NOMO-1 treated with dmso at 0.1 percent for 144 hours (cell line): ENCODE data around the gene C1QTNF1.
"Not testable (repeated sequence)": the region's sequence is repeated elsewhere in the genome, so short reads cannot be mapped to it uniquely, and the experiment has no call there.

Source experiments
- DNase-seq: peaks from one replicate; lab custom pipeline; 2025; ENCODE audit not compliant: unreplicated experiment; lab: John Stamatoyannopoulos, UW

C1QTNF1 gene

GRCh38 chr17:79005063-79005861 is 18.7 kb upstream of the C1QTNF1 start:
- no peak for DNase-seq

DNA sequence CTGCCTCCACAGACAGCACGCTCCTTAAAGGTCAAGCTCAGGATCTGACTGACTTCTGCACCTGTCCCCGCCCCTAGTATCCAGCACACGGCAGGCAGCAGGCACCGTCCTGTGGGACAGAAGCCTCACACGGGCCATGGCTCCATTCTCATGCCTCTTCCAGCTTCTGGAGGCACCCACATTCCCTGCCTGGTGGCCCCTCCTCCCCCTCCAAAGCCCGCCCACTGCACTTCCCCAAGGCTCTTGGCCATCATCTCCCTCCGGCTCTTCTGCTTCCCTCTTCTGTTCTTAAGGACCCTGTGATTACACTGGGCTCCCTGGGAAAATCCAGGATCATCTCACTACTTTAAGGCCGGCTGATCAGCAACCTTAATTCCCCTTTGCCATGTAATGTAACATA is 17.9 kb upstream of the C1QTNF1 start:
- DNase-seq: no peak

DNA sequence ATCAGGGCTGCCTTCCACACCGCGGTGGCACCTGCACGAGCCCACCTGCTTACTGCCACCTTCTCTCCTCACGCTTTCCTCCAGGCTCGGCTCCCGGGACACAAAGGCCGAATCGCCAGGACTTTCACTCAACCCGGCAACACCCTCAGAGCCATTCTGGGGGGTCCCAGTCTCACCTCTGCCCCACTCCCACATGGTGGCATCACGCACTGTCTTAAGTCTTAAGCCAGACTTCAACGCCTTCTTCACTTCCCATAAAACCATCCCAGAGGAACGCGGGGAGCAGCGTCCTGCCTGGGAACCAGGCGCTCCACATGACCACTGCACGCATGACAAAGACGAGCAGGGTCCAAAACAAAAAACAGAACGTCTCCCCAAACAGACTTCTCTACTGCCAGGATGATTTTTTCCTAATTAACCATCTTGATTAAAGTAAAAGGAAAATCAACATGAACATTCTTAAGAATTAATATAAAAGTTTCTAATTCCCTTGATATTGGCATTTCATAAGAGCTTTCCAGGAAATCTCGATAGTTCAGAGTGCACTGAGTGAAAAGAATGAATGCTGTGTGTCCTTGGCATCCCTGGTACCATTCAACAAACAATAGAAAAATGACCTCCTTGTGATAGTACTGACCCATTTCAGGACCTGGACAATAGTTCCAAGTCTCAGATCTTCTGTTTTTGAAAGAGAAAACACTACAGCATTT is 17.0 kb upstream of the C1QTNF1 start:
- no peak for DNase-seq

- DNase-seq: no peak
Measured at GRCh38 chr17:79007504-79008381, 16.2 kb upstream of the C1QTNF1 start.

- DNase-seq: no peak
Measured at GRCh38 chr17:79008666-79009387, 15.1 kb upstream of the C1QTNF1 start.

- peak; percentile 66 for DNase-seq
Measured at GRCh38 chr17:79009397-79010303, 14.3 kb upstream of the C1QTNF1 start, which contains the start of gene CANT1. Gene CANT1, minus strand, starts transcription at chr17:79009764. Its CDS starts 12,142 bp downstream, at chr17:78997622.

DNA sequence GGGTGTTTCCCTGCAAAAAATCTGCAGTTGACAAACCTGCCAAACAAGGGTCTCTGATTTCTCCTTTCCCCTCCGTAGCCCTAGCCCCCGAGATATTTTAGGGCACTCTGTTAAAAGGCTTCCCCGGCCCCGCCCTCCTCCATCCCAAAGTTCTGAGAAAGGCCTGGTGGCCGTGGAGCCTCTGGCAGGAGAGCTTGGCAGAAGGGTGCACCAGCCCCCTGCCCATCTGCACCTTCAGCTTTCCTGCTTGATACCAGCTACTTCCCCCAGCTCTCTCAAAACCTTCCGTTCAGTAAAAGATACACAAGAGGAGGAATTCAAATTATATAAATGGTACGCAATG is 13.7 kb upstream of the C1QTNF1 start:
- no peak for DNase-seq

DNA sequence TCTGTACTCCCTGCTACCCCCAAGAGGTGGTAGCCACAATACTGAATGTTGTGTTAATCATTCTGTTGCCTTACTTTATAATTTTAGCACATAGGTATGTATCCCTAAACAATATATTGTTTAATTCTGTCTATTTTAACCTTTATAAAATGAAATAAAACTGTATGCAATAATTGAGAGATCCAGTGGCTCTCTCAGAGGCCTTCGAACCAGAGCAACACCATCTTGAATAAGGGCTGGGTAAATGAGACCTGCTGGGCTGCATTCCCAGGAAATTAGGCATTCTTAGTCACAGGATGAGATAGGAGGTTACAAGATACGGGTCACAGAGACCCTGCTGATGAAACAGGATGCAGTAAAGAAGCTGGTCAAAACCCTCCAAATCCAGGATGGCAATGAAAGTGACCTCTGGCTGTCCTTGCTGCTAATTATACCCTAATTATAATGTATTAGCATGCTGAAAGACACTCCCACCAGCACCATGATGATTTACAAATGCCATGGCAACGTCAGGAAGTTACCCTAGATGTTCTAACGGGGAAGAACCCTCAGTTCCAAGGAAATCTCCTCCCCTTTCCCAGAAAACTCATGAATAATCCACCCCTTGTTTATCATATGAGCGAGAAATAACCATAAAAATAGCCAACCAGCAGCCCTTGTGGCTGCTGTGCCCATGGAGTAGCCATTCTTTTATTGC is 12.4 kb upstream of the C1QTNF1 start:
- DNase-seq: no peak

DNA sequence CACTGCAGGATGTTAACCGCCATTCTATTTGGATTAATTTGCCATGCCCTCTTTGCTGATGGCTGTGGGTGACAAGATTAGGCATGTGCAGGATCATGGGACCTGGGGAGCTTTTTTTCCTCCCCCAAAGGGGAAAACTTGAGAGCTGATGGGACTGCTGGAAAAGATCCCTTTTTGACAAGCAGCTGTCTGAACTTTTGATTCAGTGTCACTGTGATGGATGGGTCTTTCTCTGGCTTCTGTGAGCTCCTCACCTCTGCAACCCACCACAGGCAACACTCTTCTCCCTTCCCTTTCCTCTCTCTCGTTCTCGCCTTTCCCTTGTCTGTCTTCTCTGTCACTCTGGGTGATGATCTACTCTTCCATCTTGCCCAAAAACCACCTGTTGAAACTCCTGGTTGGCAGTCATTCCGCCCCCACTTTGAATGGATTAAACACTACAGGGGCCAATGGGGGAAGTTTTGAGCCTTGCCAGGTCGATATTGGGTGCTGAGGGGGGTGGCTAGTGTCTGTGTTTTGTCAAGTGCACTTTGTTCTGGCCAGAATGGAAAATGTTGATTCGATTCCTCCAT is 11.3 kb upstream of the C1QTNF1 start:
- no peak for DNase-seq

DNA sequence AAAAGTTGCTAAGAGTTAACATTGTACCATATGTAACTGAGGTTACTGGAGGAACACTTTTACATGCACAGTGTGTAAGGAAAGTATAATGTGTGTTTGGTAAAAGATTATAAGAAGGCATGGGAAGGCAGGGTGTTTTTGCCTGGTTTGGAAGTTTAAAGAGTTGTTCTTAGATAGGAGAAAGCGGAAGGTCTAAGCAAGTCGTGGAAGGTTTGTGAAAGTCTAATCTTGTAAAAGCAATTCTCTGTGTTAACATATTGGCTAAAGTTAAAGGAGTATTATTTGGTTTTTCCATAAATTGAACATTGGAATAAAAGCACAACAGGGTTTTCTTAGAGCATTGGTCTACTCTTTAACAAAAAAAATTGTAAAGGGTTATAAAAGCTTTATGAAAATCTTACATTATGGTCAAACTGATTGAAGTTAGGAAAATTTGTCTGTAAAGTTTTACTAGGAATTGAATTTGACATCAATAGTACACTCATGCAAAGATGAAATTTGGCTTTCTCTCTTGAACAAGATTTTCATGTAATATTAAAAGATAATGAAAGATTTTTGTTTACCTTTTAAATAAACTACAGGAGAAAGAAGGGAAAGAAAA is 9.7 kb upstream of the C1QTNF1 start:
- no peak for DNase-seq

DNA sequence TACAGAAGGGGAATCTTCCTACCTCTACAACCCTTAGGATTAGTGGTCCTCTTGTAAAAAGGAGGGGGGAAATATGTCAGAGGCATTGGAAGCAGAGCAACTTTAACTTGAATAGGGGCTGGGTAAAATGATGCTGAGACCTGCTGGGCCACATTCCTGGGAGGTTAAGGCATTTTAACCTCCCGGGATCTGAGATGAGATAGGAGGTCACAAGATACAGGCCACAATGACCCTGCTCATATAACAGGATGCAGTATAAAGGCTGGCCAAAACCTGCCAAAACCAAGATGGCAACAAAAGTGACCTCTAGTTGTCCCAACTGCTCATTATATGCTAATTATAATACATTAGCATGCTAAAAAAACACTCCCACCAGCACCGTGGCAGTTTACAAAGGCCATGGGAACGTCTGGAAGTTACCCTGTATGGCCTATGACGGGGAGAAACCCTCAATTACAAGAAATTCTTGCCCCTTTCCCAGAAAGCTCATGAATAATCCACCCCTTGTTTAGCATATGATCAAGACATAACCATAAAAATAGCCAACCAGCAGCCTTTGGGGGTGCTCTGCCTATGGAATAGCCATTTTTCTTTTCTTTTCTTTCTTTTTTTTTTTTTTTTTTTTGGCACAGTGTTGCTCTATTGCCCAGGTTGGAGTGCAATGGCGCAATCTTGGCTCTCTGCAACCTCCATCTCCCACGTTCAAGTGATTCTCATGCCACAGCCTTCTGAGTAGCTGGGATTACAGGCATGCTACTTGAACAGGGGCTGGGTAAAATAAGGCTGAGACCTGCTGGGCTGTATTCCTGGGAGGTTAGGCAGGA is 6.2 kb upstream of the C1QTNF1 start:
- DNase-seq: no peak

GRCh38 chr17:79018370-79018695 is 5.6 kb upstream of the C1QTNF1 start:
- DNase-seq: no peak

GRCh38 chr17:79019261-79019631 is 4.7 kb upstream of the C1QTNF1 start:
- DNase-seq: no peak

DNA sequence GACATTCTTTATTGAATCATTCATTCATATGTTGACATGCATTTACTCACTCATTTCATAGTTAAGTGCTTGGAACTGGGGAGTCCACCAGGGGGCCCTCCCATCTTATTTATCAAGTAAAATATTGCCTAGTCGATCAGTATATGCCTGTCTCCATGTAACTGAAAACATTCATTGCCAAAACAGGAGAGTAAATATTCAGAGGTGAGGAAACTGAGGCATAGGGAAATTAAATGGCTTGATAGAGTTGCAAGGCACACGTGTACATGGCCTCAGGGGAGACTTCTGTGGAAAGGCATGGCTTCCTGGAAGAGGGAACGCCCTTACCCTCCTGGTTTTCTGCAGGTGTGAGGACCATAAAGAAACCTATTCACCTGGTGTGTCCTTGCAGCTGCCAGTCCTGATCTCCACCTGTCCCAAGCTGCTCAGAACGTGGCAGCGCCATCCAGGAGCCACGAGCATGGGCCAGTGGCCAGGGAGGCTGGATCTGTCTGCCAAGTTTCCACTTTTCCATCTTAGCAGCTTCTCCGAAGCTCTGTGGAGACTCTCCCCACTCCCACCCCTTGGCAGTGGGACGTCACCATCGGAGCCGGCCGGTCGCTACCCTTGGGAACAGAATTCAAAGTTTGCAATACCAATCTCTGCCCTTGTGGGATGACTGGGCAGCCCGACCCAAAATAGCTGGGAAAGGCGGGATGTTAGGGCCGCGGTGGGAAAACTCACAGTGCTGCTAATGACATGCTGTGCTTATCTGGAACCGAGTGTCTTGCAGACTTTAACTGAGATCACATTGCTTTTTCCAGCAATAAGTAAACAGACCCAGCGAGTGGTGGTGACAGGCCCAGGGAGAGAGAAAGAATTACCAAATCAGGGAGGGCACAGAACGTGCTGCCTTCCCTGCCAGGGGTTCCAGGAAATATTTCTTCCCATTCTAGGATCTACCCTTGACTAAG is 4.1 kb upstream of the C1QTNF1 start:
- no peak for DNase-seq

DNA sequence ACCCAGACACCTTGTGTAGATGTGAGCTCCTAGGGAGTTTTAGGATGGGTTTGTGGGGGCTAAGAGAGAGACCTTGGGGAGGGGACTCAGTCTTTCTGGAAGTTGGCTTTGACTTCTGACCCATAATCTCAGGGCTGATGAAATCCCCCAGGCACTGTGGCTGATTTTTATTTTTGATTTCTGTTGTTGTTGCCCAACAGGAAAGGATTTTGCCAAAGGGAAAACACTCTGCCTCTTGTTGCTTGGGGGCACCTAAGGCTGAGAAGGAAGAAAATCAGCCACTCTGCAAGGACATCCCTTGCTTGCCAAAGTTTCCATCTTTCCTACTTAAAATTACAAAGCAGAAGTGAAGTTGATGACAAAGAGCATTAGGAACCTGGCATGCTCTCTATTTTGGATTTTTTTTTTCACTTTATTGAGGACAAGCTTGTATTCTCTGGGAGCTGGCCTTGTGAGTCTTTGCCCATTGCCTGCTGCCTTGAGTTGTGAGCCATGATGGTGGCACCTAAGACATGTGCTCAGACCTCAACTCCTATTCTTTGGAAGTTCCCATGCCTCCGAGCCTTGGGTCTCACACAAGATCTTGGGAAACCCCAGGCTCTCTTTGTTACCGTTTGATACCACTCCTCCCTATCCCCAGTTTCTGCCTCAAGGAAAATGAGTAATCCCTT is 3.2 kb upstream of the C1QTNF1 start:
- no peak for DNase-seq

GRCh38 chr17:79021929-79022328 is 2.0 kb upstream of the C1QTNF1 start:
- DNase-seq: not testable (repeated sequence)
